Measurements from ENCODE around the gene IFT22.
"Not testable (repeated sequence)": the region's sequence is repeated elsewhere in the genome, so short reads cannot be mapped to it uniquely, and the experiment has no call there.

The IFT22 gene

DNA sequence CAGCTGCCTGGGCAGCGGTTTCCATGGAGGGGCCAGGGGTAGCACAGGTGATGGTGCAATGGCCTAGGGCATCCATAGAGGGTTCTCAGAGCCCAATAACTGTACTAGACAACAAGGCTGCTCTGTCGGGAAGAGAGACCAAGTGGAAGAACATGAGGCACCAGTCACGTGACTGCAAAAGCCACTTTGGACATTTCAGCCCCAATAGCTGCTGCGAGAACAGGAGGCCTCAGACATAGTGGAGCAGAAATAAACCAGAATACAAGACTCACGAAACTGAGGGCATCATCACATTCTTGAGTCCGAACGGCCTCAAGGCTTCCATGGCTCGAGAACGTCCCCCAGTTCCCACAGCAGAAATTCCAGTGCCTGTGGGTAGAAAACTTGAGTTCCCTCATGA is 44.5 kb downstream of the IFT22 start:
- DNase-seq: no peak

DNA sequence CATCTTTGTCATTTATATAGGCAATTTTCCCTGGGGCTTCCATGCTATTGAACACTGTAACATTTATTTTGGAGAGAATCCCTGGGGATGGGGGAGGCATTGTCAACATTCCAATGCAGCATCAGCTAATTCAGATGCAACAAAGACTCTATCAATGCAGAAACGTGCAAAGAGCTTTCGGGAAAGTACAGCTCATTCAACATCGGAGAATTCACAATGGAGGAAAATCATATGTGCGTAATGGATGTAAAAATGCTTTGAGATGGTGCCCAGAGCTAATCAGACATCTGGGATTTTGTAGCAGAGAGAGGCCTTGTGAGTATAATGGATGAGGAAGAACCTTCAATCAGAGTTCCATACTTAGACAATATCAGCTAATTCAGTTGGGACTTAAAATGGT is 48.4 kb downstream of the IFT22 start:
- DNase-seq: no peak

DNA sequence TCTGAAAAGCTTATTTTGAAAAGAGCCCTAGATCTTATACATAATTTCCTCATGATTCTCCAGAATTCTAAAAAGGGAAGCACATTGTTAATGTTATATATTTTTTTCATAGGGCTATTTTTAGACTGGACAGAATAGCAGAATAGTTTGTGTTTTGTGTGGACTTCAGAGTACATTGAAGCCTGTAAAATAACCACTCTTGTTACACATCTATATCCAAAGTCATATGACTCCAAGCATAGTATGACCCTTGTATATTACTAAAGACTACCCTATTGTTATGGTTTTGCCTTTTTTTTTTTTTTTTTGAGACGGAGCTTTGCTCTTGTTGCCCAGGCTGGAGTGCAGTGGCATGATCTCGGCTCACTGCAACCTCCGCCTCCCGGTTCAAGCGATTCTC is 50.6 kb downstream of the IFT22 start:
- no peak for DNase-seq

- DNase-seq: no peak
Observed at GRCh38 chr7:101269664-101270063, 51.9 kb downstream of the IFT22 start.

- no peak for DNase-seq
Observed at GRCh38 chr7:101265622-101266516, 55.7 kb downstream of the IFT22 start.

GRCh38 chr7:101264102-101264706 is 57.4 kb downstream of the IFT22 start:
- not testable (repeated sequence) for DNase-seq
